Trophoblast cell (in vitro differentiated cells and primary cell): Measurements from ENCODE around the gene NHS.

Experiments used
- DNase-seq, 2 donors: peaks; one replicate each; pipeline ENCODE4 v3.0.0-alpha.2; 2016
- H2AFZ ChIP-seq: 2 replicates; pipeline ENCODE4 v1.6.1; 2013; ENCODE audit warnings: low read length, moderate library complexity, mild to moderate bottlenecking; ENCODE audit not compliant: insufficient read depth, poor library complexity
- H2AK5ac ChIP-seq: 2 replicates; pipeline ENCODE4 v1.6.1; 2013; ENCODE audit warnings: mild to moderate bottlenecking, low read length
- H2BK120ac ChIP-seq: 2 replicates; pipeline ENCODE4 v1.6.1; 2013; ENCODE audit warnings: low read length, mild to moderate bottlenecking, moderate library complexity; ENCODE audit not compliant: insufficient read depth, poor library complexity
- H2BK12ac ChIP-seq: 2 replicates; pipeline ENCODE4 v1.6.1; 2013; ENCODE audit warnings: mild to moderate bottlenecking, low read length, moderate library complexity
- H2BK5ac ChIP-seq: 2 replicates; pipeline ENCODE4 v1.6.1; 2013; ENCODE audit warnings: low read length, low read depth, moderate library complexity, mild to moderate bottlenecking; ENCODE audit not compliant: poor library complexity
- H3K14ac ChIP-seq: 2 replicates; pipeline ENCODE4 v1.6.1; 2013; ENCODE audit warnings: mild to moderate bottlenecking, low read length
- H3K18ac ChIP-seq: 2 replicates; pipeline ENCODE4 v1.6.1; 2013; ENCODE audit warnings: mild to moderate bottlenecking, low read length
- H3K23ac ChIP-seq: 2 replicates; pipeline ENCODE4 v1.6.1; 2013; ENCODE audit warnings: low read length
- H3K27ac ChIP-seq: 2 replicates; pipeline ENCODE4 v1.5.1; 2013; ENCODE audit warnings: low read depth, mild to moderate bottlenecking, inconsistent platforms, low read length, moderate library complexity
- H3K27me3 ChIP-seq: 2 replicates; pipeline ENCODE4 v1.6.1; 2013; ENCODE audit warnings: inconsistent platforms, mild to moderate bottlenecking, low read length, moderate library complexity; ENCODE audit not compliant: insufficient read depth
- H3K36me3 ChIP-seq, 2 experiments: 1 replicate in 1 of 2; 2 replicates in 1 of 2; pipeline ENCODE4 v1.6.1; 2013; ENCODE audit warnings: low read length in 2 of 2, mild to moderate bottlenecking in 2 of 2, moderate library complexity in 1 of 2; ENCODE audit not compliant: insufficient read depth in 2 of 2, control insufficient read depth in 1 of 2
- H3K4ac ChIP-seq: 2 replicates; pipeline ENCODE4 v1.6.1; 2013; ENCODE audit warnings: low read depth, mild to moderate bottlenecking, low read length, moderate library complexity
- H3K4me1 ChIP-seq, 2 experiments: 1 replicate in 1 of 2; 2 replicates in 1 of 2; pipeline ENCODE4 v1.6.1; 2013; ENCODE audit warnings: low read length in 2 of 2, mild to moderate bottlenecking in 2 of 2, moderate library complexity in 1 of 2; ENCODE audit not compliant: insufficient read depth in 2 of 2, control insufficient read depth in 1 of 2
- H3K4me2 ChIP-seq: 2 replicates; pipeline ENCODE4 v1.6.1; 2013; ENCODE audit warnings: inconsistent platforms, mild to moderate bottlenecking, low read length, moderate library complexity
- H3K4me3 ChIP-seq: 2 replicates; pipeline ENCODE4 v1.5.1; 2013; ENCODE audit warnings: mild to moderate bottlenecking, low read depth, low read length, inconsistent platforms
- H3K79me1 ChIP-seq: one replicate; pipeline ENCODE4 v1.6.1; 2013; ENCODE audit warnings: low read length
- H3K79me2 ChIP-seq: 2 replicates; pipeline ENCODE4 v1.6.1; 2013; ENCODE audit warnings: low read length, mild to moderate bottlenecking; ENCODE audit not compliant: control insufficient read depth, insufficient read depth, poor library complexity
- H3K9ac ChIP-seq: 2 replicates; pipeline ENCODE4 v1.6.1; 2013; ENCODE audit warnings: mild to moderate bottlenecking, low read length
- H3K9me3 ChIP-seq: 2 replicates; pipeline ENCODE4 v1.6.1; 2013; ENCODE audit warnings: low read depth, mild to moderate bottlenecking, control low read depth, inconsistent platforms, low read length; ENCODE audit not compliant: insufficient read depth
- H4K12ac ChIP-seq: 2 replicates; pipeline ENCODE4 v1.6.1; 2013; ENCODE audit warnings: low read depth, mild to moderate bottlenecking, low read length, moderate library complexity
- H4K8ac ChIP-seq: 2 replicates; pipeline ENCODE4 v1.6.1; 2013; ENCODE audit warnings: low read depth, mild to moderate bottlenecking, low read length, moderate library complexity
- H4K91ac ChIP-seq: one replicate; pipeline ENCODE4 v1.6.1; 2013; ENCODE audit warnings: low read depth, mild to moderate bottlenecking, low read length, moderate library complexity
- WGBS: extraction: QIAGEN DNeasy Blood & Tissue Kit; methylation state at CpG from one replicate; pipeline ENCODE4 v1.1.7; 2013; ENCODE audit warnings: missing lambda C conversion rate; ENCODE audit not compliant: insufficient read length, insufficient coverage; ENCODE audit errors: extremely low coverage; 5-methylcytosine and 5-hydroxymethylcytosine counted together

Gene NHS

DNA sequence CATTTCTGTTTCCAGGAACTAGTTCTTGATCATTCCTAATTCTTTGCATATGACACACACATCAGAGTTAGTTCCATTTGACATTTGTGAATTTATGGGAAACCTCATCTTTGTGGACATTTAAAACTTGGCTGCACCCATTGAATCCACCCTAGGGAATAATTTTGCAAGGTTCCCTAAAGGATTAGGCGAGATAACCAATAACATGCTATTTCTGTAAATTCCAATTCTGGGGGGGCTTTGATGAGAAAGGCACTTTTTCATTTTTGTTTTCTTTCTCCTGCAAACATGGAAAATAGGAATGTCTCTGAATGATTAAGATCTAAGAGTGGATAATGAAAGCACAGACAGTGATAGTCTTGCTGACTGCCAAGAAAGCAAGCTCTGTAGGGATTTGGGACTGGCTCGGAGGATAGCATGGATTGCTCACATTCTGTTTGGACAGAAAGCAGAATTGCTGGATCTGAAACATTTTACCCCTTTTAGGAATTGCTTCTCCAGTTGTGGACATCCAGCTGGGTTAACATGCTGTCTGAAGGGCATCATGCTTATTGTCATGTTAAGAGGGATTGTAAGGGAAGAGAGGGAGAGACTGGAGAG, 145.1 kb downstream of the NHS start:
- Histone ChIP-seq H3K18ac (no peak overlapping the region), H3K23ac (no peak overlapping the region), H4K91ac (no peak overlapping the region), H3K9ac (no peak overlapping the region), H2BK5ac (no peak overlapping the region), H3K14ac (no peak overlapping the region), H2BK120ac (no peak overlapping the region), H3K4ac (no peak overlapping the region), H3K36me3 (no peaks in the 10 kb centered on the region), H3K4me1 (peaks cover 0 to 3% of the 10 kb centered on the region in 2 experiments), H3K9me3 (no peaks in the 10 kb centered on the region), H2AFZ (no peak overlapping the region), H4K12ac (no peak overlapping the region), H3K79me2 (no peaks in the 10 kb centered on the region), H3K27ac (no peak overlapping the region), H3K79me1 (no peaks in the 10 kb centered on the region), H3K4me2 (no peak overlapping the region), H2BK12ac (no peak overlapping the region), H3K4me3 (no peak overlapping the region), H3K27me3 (no peaks in the 10 kb centered on the region), H4K8ac (no peak overlapping the region), H2AK5ac (no peak overlapping the region)
- WGBS: no CpG with 5 or more reads among the region's 2 CpGs
- DNase-seq: no peak

DNA sequence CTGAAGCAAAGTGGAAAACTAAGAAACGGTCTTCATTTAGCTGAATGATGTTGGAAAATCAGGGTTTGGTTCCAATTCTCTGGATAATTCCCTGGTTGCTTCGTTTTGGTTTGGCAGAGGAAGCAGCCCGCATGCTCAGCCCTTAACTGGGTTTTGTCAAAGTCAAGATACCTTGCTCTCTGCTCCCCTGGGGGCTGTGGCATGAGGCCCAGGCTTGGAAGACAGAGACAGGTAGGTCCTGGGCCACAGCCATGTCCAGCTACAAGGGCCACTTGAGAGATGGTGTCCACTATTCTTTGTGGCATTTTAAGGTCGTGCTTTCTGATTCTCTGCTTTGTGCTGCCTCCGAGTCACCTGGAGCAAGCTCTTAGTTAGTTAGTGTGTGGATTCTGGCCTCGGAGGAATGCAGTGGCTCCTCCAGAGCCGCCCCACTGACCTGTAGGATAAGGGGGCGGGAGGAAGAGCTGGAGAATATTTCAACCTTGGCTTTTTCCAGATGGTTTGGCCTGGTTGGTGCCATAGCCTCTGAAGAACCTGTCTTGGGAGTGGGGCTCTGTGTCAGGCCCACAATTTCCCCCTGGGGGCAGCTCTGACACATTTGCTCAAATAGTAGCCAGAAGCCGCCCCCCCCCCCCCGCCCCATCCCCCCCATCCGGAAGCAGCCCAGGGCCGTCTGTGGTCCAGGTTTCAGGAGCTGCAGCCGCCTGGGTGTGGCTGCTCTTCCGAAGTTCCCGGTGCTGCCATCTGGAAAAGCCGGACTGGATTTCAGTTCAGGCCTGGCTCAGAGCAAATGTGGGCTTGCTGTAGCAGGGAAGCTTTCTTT, 147.1 kb downstream of the NHS start:
- Histone ChIP-seq H3K9ac (no peak overlapping the region), H3K4me3 (no peak overlapping the region), H3K9me3 (no peaks in the 10 kb centered on the region), H3K23ac (no peak overlapping the region), H3K36me3 (no peaks in the 10 kb centered on the region), H2BK12ac (no peak overlapping the region), H3K4me1 (peaks cover 0 to 4% of the 10 kb centered on the region in 2 experiments), H3K18ac (no peak overlapping the region), H2AK5ac (no peak overlapping the region), H3K4ac (no peak overlapping the region), H2AFZ (no peak overlapping the region), H2BK5ac (no peak overlapping the region), H3K27me3 (no peaks in the 10 kb centered on the region), H3K79me2 (no peaks in the 10 kb centered on the region), H3K79me1 (no peaks in the 10 kb centered on the region), H2BK120ac (no peak overlapping the region), H4K91ac (no peak overlapping the region), H3K27ac (no peak overlapping the region), H3K14ac (no peak overlapping the region), H3K4me2 (no peak overlapping the region), H4K12ac (no peak overlapping the region), H4K8ac (no peak overlapping the region)
- DNase-seq: peak in 1 of 2 donors; percentile 64
- no CpG with 5 or more reads among the region's 16 CpGs for WGBS

DNA sequence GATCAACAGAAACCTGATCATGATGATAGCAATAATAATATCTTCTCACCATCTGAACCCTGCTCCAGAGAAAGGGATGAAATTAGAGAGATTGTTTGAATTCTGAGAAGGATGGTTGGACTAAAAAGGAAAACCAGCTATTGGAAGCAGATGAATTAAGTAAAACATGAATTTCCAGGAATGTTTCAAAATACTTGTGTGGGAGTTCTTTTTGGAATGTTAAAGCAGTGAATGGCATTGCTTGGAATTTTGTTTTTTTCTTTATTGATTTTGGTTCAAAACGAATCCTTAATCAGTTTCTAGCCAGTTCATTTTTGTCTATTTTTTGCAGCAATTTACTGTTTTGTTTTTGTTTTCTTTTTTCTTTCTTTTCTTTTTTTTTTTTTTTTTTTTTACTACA, 150.3 kb downstream of the NHS start:
- H3K23ac ChIP-seq: no peak overlapping the region
- H2AK5ac ChIP-seq: no peak overlapping the region
- H2BK5ac ChIP-seq: no peak overlapping the region
- H3K4ac ChIP-seq: no peak overlapping the region
- H3K36me3 ChIP-seq: no peaks in the 10 kb centered on the region
- no peak overlapping the region for H3K4me3 ChIP-seq
- H3K14ac ChIP-seq: no peak overlapping the region
- no peak overlapping the region for H2BK12ac ChIP-seq
- H3K9me3 ChIP-seq: no peaks in the 10 kb centered on the region
- no CpG with 5 or more reads among the region's 1 CpG for WGBS
- H3K79me1 ChIP-seq: no peaks in the 10 kb centered on the region
- DNase-seq: peak in 1 of 2 donors; percentile 51
- no peak overlapping the region for H4K8ac ChIP-seq
- no peak overlapping the region for H2AFZ ChIP-seq
- no peak overlapping the region for H3K18ac ChIP-seq
- no peak overlapping the region for H4K12ac ChIP-seq
- H4K91ac ChIP-seq: no peak overlapping the region
- no peaks in the 10 kb centered on the region for H3K27me3 ChIP-seq
- peaks cover 0 to 4% of the 10 kb centered on the region in 2 experiments for H3K4me1 ChIP-seq
- no peaks in the 10 kb centered on the region for H3K79me2 ChIP-seq
- H3K9ac ChIP-seq: no peak overlapping the region
- no peak overlapping the region for H3K27ac ChIP-seq
- H2BK120ac ChIP-seq: no peak overlapping the region
- no peak overlapping the region for H3K4me2 ChIP-seq

DNA sequence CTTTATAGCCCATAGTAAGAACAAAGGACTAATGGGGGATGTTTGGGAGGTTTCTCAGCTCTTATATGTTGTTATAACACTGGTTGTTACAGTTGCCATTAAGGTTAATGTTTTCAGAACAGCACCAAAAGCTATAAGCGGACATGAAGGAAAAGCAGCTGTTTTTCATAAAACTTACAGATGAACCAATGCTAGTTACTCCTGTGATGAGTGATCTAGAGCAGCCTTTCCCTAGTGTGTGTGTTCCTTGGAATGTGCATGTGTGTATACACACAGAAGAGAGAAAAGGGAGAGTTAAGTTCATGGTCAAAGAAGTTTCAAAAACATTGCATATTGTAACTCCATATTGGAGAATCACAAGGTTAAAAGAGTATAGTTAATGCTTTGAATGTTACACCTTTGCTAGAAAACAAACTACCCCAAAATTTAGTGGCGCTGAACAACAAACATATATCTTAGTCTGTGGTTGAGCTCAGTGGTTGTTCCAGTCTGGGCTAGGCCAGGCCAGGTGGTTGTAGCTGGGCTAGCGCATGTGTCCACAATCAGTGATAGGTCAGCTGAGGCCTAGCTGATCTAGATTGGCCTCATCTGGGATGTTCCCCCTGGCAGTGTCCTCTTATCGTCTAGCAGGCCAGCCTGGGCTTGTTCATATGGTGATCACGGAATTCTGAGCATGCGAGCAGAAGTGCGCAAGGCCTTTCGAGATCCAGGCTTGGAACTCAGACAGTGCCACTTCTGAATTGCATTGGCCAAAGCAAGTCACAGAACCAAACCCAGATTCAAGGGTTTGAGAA, 151.0 kb downstream of the NHS start:
- Histone ChIP-seq H3K14ac (no peak overlapping the region), H2BK12ac (no peak overlapping the region), H2AFZ (no peak overlapping the region), H2BK5ac (no peak overlapping the region), H2AK5ac (no peak overlapping the region), H3K4me3 (no peak overlapping the region), H3K9ac (no peak overlapping the region), H3K36me3 (no peaks in the 10 kb centered on the region), H3K79me2 (no peaks in the 10 kb centered on the region), H3K18ac (no peak overlapping the region), H3K4me1 (peaks cover 0 to 4% of the 10 kb centered on the region in 2 experiments), H4K8ac (no peak overlapping the region), H4K91ac (no peak overlapping the region), H2BK120ac (no peak overlapping the region), H3K4me2 (no peak overlapping the region), H3K27me3 (no peaks in the 10 kb centered on the region), H3K79me1 (no peaks in the 10 kb centered on the region), H4K12ac (no peak overlapping the region), H3K27ac (peak overlapping the region; percentile 44), H3K9me3 (no peaks in the 10 kb centered on the region), H3K23ac (no peak overlapping the region), H3K4ac (no peak overlapping the region)
- DNase-seq: peak; percentile 86
- no CpG with 5 or more reads among the region's 8 CpGs for WGBS
